Endodermal cell (in vitro differentiated cells): Measurements from ENCODE around the gene CDHR1. TPM values are rescaled to one million over a fixed set of nuclear protein-coding genes. Genes with fewer than 3 reads are reported as not detected.
A peak's percentile ranks its signal among the peaks of the same experiment; 100 is the strongest.

Source experiments
- DNase-seq: peaks from one replicate; pipeline ENCODE4 v3.0.0-alpha.2; 2017
- H3K27ac ChIP-seq: 2 replicates; pipeline ENCODE4 v1.5.1; 2013; ENCODE audit warnings: mild to moderate bottlenecking, low read depth, low read length, moderate library complexity
- H3K27me3 ChIP-seq: 2 replicates; pipeline ENCODE4 v1.6.1; 2013; ENCODE audit warnings: mild to moderate bottlenecking, low read length, moderate library complexity; ENCODE audit not compliant: insufficient read depth, control insufficient read depth, poor library complexity, severe bottlenecking
- H3K36me3 ChIP-seq: 2 replicates; pipeline ENCODE4 v1.7.0; 2013; ENCODE audit warnings: mild to moderate bottlenecking, low read length, moderate library complexity; ENCODE audit not compliant: control insufficient read depth, insufficient read depth
- H3K4me1 ChIP-seq: one replicate; pipeline ENCODE4 v1.7.0; 2013; ENCODE audit warnings: low read length; ENCODE audit not compliant: control insufficient read depth, insufficient read depth
- H3K4me3 ChIP-seq: 2 replicates; pipeline ENCODE4 v1.5.1; 2013; ENCODE audit warnings: mild to moderate bottlenecking, low read length, moderate library complexity
- H3K9ac ChIP-seq: 2 replicates; pipeline ENCODE4 v1.6.1; 2013; ENCODE audit warnings: mild to moderate bottlenecking, low read length, moderate library complexity; ENCODE audit not compliant: poor library complexity, severe bottlenecking; ENCODE audit errors: extremely low read depth
- H3K9me3 ChIP-seq: 2 replicates; pipeline ENCODE4 v1.6.1; 2013; ENCODE audit warnings: mild to moderate bottlenecking, low read length, moderate library complexity; ENCODE audit not compliant: control insufficient read depth
- H3K27ac Mint-ChIP-seq: 2 replicates; pipeline ENCODE4 v1.8.0; 2020; ENCODE audit warnings: mixed read lengths
- H3K27me3 Mint-ChIP-seq: 2 replicates; pipeline ENCODE4 v1.8.0; 2021; ENCODE audit warnings: mild to moderate bottlenecking, mixed read lengths; ENCODE audit not compliant: insufficient read depth
- H3K36me3 Mint-ChIP-seq: 2 replicates; pipeline ENCODE4 v1.8.0; 2020; ENCODE audit warnings: low read depth, mixed read lengths
- H3K4me1 Mint-ChIP-seq: 2 replicates; pipeline ENCODE4 v1.8.0; 2020; ENCODE audit warnings: mixed read lengths
- H3K4me3 Mint-ChIP-seq: 2 replicates; pipeline ENCODE4 v1.8.0; 2020; ENCODE audit warnings: mild to moderate bottlenecking, moderate library complexity, mixed read lengths
- H3K9me3 Mint-ChIP-seq: 2 replicates; pipeline ENCODE4 v1.8.0; 2020; ENCODE audit warnings: mild to moderate bottlenecking, mixed read lengths
- WGBS, 2 experiments: methylation state at CpG; one replicate each; pipeline versions ENCODE4 v1.1.5 to v1.1.7; 2013; ENCODE audit warnings: missing lambda C conversion rate in 2 of 2, mixed read lengths in 1 of 2; ENCODE audit not compliant: insufficient coverage in 1 of 2, insufficient read length in 1 of 2; 5-methylcytosine and 5-hydroxymethylcytosine counted together
- total RNA-seq, 2 donors: library from RNA; stranded (reverse); fragmentation: NEBNext Ultra II Directional in 1 of 2; extraction: Animal tissue kit (Norgen Biotek cat#: 25700) in 1 of 2; gene quantifications; 2 replicates in 1 of 2; 3 replicates in 1 of 2; pipeline ENCODE4 v1.2.1, GENCODE V29; 2021
- TF ChIP-seq, protein P1 (sequence below): fragments of 200-600 bp; sonication (generic); conservative IDR thresholded peaks from 2 replicates; pipeline ENCODE4 v1.5.0; 2021; ENCODE audit warnings: antibody characterized with exemption, mild to moderate bottlenecking

CDHR1 gene
- total RNA-seq, 2 donors from 2014 or later, result 0.77 to 4.1 TPM

DNA sequence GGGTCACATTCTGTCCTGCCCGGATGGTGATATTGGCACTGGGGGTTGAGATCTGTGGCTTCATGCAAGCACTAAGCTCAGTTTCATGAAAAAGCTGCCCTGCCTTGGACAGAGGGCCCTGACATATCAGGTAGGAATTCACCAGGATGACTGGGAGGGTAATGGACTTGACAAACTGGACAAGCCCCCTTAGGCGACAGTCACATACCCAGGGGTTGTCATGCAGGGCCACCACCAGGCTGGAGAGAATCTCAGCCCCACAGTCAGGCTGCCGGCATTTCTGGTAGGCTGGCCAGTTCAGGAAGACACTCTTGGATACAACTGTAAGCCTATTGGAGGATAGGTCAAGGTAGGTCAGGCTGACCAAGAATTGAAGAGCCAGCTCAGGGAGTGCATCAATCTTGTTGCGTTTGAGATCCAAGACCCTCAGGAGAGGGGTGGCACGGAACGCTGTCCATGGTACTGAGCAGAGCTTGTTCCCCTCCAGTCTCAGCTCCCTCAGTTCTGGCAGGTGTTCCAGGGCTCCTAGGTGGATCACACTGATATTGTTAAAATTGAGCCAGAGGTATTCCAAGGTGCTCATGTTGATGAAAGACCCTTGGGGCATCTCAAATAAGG lies 30.2 kb downstream of the CDHR1 start:
- Mint-ChIP-seq H3K27ac (no peak overlapping the region), H3K9me3 (no peaks in the 10 kb centered on the region), H3K36me3 (no peaks in the 10 kb centered on the region), H3K27me3 (peaks cover 29% of the 10 kb centered on the region), H3K4me1 (no peaks in the 10 kb centered on the region), H3K4me3 (no peak overlapping the region)
- Histone ChIP-seq H3K9me3 (no peaks in the 10 kb centered on the region), H3K9ac (no peak overlapping the region), H3K27ac (no peak overlapping the region), H3K4me1 (no peaks in the 10 kb centered on the region), H3K36me3 (no peaks in the 10 kb centered on the region), H3K4me3 (no peak overlapping the region), H3K27me3 (peaks cover 57% of the 10 kb centered on the region)
- 52 to 55% methylated on average over 6 of the region's 6 CpGs for WGBS, 2 experiments
- peak; percentile 87 for DNase-seq
- TF ChIP-seq, protein P1, sequence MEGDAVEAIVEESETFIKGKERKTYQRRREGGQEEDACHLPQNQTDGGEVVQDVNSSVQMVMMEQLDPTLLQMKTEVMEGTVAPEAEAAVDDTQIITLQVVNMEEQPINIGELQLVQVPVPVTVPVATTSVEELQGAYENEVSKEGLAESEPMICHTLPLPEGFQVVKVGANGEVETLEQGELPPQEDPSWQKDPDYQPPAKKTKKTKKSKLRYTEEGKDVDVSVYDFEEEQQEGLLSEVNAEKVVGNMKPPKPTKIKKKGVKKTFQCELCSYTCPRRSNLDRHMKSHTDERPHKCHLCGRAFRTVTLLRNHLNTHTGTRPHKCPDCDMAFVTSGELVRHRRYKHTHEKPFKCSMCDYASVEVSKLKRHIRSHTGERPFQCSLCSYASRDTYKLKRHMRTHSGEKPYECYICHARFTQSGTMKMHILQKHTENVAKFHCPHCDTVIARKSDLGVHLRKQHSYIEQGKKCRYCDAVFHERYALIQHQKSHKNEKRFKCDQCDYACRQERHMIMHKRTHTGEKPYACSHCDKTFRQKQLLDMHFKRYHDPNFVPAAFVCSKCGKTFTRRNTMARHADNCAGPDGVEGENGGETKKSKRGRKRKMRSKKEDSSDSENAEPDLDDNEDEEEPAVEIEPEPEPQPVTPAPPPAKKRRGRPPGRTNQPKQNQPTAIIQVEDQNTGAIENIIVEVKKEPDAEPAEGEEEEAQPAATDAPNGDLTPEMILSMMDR, result no peak

- no peak for DNase-seq
- Mint-ChIP-seq H3K27me3 (peaks cover 30% of the 10 kb centered on the region), H3K36me3 (no peaks in the 10 kb centered on the region), H3K4me1 (no peaks in the 10 kb centered on the region), H3K4me3 (no peak within 1 kb of the TSS), H3K27ac (no peak within 1 kb of the TSS), H3K9me3 (no peaks in the 10 kb centered on the region)
- Histone ChIP-seq H3K9me3 (no peaks in the 10 kb centered on the region), H3K36me3 (no peaks in the 10 kb centered on the region), H3K27me3 (peaks cover 59% of the 10 kb centered on the region), H3K4me3 (no peak within 1 kb of the TSS), H3K9ac (no peak within 1 kb of the TSS), H3K27ac (no peak within 1 kb of the TSS), H3K4me1 (no peaks in the 10 kb centered on the region)
- TF ChIP-seq, protein P1, result no peak
- 74 to 84% methylated on average over 5 to 6 of the region's 6 CpGs for WGBS, 2 experiments
Observed at GRCh38 chr10:84225427-84226173, 31.3 kb downstream of the CDHR1 start, which contains the start of gene LRIT2. Gene LRIT2 (minus strand): TSS chr10:84225544. CDS start chr10:84225520, 24 bp downstream.

- Mint-ChIP-seq H3K4me3 (no peak overlapping the region), H3K36me3 (no peaks in the 10 kb centered on the region), H3K4me1 (no peaks in the 10 kb centered on the region), H3K9me3 (no peaks in the 10 kb centered on the region), H3K27ac (no peak overlapping the region), H3K27me3 (peaks cover 30% of the 10 kb centered on the region)
- TF ChIP-seq, protein P1, result no peak
- WGBS, 2 experiments, result 88 to 91% methylated on average over 2 to 3 of the region's 3 CpGs
- DNase-seq, result no peak
- Histone ChIP-seq H3K9ac (no peak overlapping the region), H3K4me1 (no peaks in the 10 kb centered on the region), H3K27me3 (peaks cover 55% of the 10 kb centered on the region), H3K9me3 (no peaks in the 10 kb centered on the region), H3K27ac (no peak overlapping the region), H3K36me3 (no peaks in the 10 kb centered on the region), H3K4me3 (no peak overlapping the region)
Observed at GRCh38 chr10:84226616-84227015, 32.3 kb downstream of the CDHR1 start.
